Measurements from ENCODE around the gene OPALIN. TPM values are rescaled to one million over a fixed set of nuclear protein-coding genes. Genes with fewer than 3 reads are reported as not detected.

Gene OPALIN
- total and polyA plus RNA-seq, 10 donors: not detected

DNA sequence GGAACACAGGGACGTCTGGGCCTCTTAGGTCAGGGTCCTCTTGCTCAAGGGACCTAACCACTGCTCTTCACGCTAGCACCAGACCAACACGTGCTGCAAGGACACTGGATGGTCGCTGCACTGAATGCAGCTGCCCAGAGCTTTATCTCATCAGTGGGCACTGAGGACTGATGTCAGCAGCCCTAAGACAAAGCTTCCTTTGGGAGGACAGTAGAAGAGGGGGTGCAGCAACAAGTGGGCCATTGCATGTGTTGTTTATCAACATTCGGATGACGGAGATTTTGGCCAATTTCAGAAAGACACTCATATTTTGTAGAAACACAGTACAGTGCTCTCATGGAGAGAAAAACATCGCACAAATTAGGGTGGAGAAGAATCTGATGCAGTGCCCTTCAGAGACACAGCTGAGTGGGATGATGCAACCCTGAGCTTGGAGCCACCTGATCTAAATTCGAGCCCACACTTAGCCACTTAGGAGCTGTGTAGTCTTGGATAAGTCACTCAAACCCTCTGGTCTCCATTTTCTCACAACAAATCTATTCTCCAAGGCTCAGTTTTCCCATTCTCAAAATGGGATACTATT is 1.7 kb downstream of the OPALIN start:
- Histone ChIP-seq H3K27ac (no peak overlapping the region), H3K27me3 (replicated peaks in 1 of 7) (peaks cover 0 to 12% (median 0%) of the 10 kb centered on the region in 7 donors), H3K4me3 (no peak overlapping the region), H3K9me3 (peaks cover 0 to under 1% (median 0%) of the 10 kb centered on the region in 8 donors), H3K36me3 (no peaks in the 10 kb centered on the region), H3K4me1 (no peaks in the 10 kb centered on the region)
- TF ChIP-seq POLR2AphosphoS5 (IDR thresholded peaks at IDR 0.05) (no peak), POLR2A (IDR thresholded peaks at IDR 0.05) (no peak)
- TF ChIP-seq, protein P1, sequence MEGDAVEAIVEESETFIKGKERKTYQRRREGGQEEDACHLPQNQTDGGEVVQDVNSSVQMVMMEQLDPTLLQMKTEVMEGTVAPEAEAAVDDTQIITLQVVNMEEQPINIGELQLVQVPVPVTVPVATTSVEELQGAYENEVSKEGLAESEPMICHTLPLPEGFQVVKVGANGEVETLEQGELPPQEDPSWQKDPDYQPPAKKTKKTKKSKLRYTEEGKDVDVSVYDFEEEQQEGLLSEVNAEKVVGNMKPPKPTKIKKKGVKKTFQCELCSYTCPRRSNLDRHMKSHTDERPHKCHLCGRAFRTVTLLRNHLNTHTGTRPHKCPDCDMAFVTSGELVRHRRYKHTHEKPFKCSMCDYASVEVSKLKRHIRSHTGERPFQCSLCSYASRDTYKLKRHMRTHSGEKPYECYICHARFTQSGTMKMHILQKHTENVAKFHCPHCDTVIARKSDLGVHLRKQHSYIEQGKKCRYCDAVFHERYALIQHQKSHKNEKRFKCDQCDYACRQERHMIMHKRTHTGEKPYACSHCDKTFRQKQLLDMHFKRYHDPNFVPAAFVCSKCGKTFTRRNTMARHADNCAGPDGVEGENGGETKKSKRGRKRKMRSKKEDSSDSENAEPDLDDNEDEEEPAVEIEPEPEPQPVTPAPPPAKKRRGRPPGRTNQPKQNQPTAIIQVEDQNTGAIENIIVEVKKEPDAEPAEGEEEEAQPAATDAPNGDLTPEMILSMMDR (IDR thresholded peaks at IDR 0.05 in 8 of 11, conservative IDR thresholded peaks at IDR 0.05 in 3 of 11): no peak
- intact Hi-C loops (cut with DNase I; ENCODE audit: low total_unique reads): no loop called here
- WGBS, 5 donors: 71 to 93% (median 75%) methylated on average over 8 of the region's 8 CpGs
- no peak for DNase-seq

DNA sequence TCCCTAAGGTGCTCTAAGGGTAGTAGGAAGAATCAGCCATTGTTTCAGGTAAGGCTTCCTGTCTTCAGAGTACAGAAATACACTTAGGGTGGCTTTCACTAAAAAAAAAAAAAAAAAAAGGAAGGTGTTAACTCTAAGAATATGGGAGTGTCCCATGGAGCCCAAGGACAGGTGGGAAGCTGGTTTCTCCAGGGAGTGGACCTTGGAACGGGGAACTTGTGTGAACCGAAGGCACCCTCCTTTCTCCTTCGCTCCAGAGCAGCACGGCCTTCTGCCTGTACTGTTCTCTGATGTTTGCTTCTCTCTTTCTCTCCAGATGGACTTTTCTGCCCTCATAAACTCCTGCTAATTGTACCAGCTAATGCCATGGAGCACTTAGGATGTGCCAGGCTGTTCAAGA is 6.2 kb downstream of the OPALIN start:
- Histone ChIP-seq H3K27ac (no peak overlapping the region), H3K36me3 (no peaks in the 10 kb centered on the region), H3K4me1 (no peaks in the 10 kb centered on the region), H3K9me3 (no peaks in the 10 kb centered on the region), H3K4me3 (no peak overlapping the region), H3K27me3 (replicated peaks in 1 of 7) (peaks cover 0 to 12% (median 0%) of the 10 kb centered on the region in 7 donors)
- TF ChIP-seq POLR2A (IDR thresholded peaks at IDR 0.05) (no peak), POLR2AphosphoS5 (IDR thresholded peaks at IDR 0.05) (no peak)
- TF ChIP-seq, protein P1 (IDR thresholded peaks at IDR 0.05 in 8 of 11, conservative IDR thresholded peaks at IDR 0.05 in 3 of 11): no peak
- no peak for DNase-seq
- 65 to 73% (median 70%) methylated on average over 4 of the region's 4 CpGs for WGBS, 5 donors
- intact Hi-C loops (cut with DNase I; ENCODE audit: low total_unique reads): no loop called here

DNA sequence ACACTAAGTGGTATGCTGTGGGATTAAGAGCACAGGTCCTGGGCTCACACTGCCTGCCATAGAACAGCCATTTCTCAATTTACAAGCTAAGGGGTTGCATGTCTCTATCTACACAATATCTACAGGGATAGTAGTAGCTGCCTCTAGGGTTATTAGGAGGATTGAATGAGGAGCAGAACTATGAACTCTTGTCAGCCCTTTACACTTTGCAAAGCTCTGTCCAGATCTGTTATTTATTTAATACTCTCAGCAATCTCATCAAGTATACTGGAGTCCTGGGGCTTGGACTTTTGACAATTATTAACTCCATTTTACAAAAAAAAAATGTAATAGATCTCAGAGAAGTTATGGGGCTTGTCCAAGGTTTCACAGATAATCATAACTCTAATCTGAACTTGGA is 6.8 kb downstream of the OPALIN start:
- DNase-seq: no peak
- H3K36me3 ChIP-seq: no peaks in the 10 kb centered on the region

DNA sequence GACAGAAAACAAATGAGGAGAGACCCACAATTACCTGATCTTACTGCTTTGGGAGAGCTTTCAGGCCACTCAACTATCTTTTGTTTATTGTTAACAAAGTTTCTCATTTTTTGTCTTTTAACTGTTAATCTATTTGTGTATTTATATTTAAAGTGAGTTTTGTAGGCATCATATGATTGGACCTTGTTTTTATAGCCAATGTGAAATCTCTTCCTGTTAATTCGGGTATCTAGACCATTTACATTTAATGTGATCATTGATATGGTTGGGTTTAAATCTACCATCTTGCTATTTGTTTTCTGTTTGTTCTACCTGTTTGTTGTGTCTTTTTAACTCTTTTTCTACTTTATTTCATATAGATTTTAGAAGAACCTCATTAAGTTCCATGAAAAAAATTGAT is 12.5 kb downstream of the OPALIN start:
- 85 to 97% (median 92%) methylated on average over 1 of the region's 1 CpG for WGBS, 5 donors
- Histone ChIP-seq H3K36me3 (no peaks in the 10 kb centered on the region), H3K27ac (no peak overlapping the region), H3K9me3 (peaks cover 0 to 20% (median 12%) of the 10 kb centered on the region in 8 donors), H3K4me3 (no peak overlapping the region), H3K27me3 (replicated peaks in 1 of 7) (no peaks in the 10 kb centered on the region), H3K4me1 (no peaks in the 10 kb centered on the region)
- TF ChIP-seq POLR2AphosphoS5 (IDR thresholded peaks at IDR 0.05): no peak
- TF ChIP-seq, protein P1 (IDR thresholded peaks at IDR 0.05 in 8 of 11, conservative IDR thresholded peaks at IDR 0.05 in 3 of 11): no peak
- no peak for TF ChIP-seq POLR2A (IDR thresholded peaks at IDR 0.05)
- intact Hi-C loops (cut with DNase I; ENCODE audit: low total_unique reads): no loop called here
- DNase-seq: no peak

More for the DNA sequence above, 6.8 kb downstream of the OPALIN start:
- Histone ChIP-seq H3K9me3 (peaks cover 0 to 2% (median 0%) of the 10 kb centered on the region in 8 donors), H3K27me3 (replicated peaks in 1 of 7) (peaks cover 0 to 12% (median 0%) of the 10 kb centered on the region in 7 donors), H3K4me3 (no peak overlapping the region), H3K4me1 (no peaks in the 10 kb centered on the region), H3K27ac (no peak overlapping the region)
- intact Hi-C loops (cut with DNase I; ENCODE audit: low total_unique reads): no loop called here
- TF ChIP-seq, protein P1 (IDR thresholded peaks at IDR 0.05 in 8 of 11, conservative IDR thresholded peaks at IDR 0.05 in 3 of 11): no peak
- no peak for TF ChIP-seq POLR2A (IDR thresholded peaks at IDR 0.05)
- TF ChIP-seq POLR2AphosphoS5 (IDR thresholded peaks at IDR 0.05): no peak

Measured in spleen (tissue), 11 donors.